Activated naive CD8-positive, alpha-beta T cell (primary cell): ENCODE measurements around the gene RBM23.
"Not testable (repeated sequence)": the region's sequence is repeated elsewhere in the genome, so short reads cannot be mapped to it uniquely, and the experiment has no call there.

Experiments
- H3K27ac Mint-ChIP-seq: one replicate; pipeline ENCODE4 v1.8.0; 2021; ENCODE audit warnings: mixed read lengths
- H3K27me3 Mint-ChIP-seq: one replicate; pipeline ENCODE4 v1.8.0; 2021; ENCODE audit warnings: mixed read lengths
- H3K36me3 Mint-ChIP-seq: one replicate; pipeline ENCODE4 v1.8.0; 2021; ENCODE audit warnings: mixed read lengths
- H3K4me1 Mint-ChIP-seq: one replicate; pipeline ENCODE4 v1.8.0; 2021; ENCODE audit warnings: low read depth, mixed read lengths
- H3K4me3 Mint-ChIP-seq: one replicate; pipeline ENCODE4 v1.8.0; 2021; ENCODE audit warnings: mild to moderate bottlenecking, mixed read lengths
- H3K9me3 Mint-ChIP-seq: one replicate; pipeline ENCODE4 v1.8.0; 2021; ENCODE audit warnings: low read depth, mixed read lengths

The RBM23 gene

DNA sequence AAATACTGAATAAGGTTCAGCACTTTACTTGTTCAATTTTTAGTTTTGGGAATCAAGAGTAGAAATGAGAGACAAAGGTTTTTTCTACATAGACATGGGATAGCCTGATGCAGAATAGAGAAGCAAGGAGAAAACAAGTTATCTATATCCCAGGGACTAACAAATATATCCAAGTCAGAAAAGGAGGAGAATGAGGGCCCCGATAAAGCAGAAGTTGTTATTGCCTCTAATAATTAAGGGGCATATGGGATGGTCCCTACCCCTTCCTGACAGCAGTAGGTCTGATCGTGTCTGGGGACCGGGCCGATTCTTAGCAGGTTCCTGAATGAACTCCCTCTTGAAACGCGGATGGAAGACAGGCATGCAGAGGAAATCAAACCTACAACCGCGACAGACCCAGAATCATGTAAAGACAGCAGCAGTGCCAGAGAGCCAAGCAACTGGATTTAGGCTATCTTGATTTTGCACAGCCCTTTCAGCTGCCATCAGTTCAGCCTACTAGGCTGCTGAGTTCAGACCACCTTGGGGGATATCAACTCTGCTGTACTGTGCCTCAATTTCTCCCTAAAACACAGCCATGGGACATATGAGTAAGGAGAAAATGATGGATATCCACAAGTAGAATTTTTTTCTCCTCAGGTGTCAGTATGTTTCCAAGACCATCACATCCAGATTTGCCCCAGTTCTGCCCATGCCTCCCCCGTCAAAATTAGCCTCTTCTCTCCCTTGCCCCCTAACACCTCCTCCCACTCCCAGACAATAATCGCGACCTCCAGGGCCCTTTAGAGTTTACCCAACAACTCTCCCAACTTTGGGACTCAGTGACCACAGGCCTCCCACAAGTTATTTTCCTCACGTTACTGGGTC, 9.5 kb upstream of the RBM23 start:
- H3K36me3 Mint-ChIP-seq, result peaks cover 18% of the 10 kb centered on the region
- H3K27me3 Mint-ChIP-seq, result no peaks in the 10 kb centered on the region
- H3K4me1 Mint-ChIP-seq, result peaks cover 32% of the 10 kb centered on the region
- H3K9me3 Mint-ChIP-seq, result no peaks in the 10 kb centered on the region
- H3K4me3 Mint-ChIP-seq, result no peak overlapping the region
- no peak overlapping the region for H3K27ac Mint-ChIP-seq

DNA sequence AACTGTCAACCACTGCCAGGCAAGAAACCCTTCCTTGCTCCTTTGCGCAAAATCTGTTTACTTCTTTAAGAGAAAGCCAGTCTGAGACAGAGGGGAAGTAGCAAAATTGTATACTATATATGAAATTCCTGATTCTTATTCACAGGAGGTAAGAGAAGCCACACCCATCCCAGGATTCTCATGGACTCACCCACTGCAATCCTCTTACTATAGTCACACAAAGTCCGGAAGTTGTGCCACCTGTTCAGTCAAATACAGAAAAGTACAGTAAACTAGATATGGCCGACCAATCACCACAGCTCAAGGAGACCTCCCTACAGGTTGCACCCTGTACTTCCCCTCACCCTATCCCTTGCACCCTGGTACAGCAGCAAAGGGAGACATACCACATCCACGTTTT, 7.4 kb upstream of the RBM23 start:
- Mint-ChIP-seq H3K9me3 (no peaks in the 10 kb centered on the region), H3K27me3 (no peaks in the 10 kb centered on the region), H3K27ac (no peak overlapping the region), H3K4me3 (peak overlapping the region; percentile 36), H3K4me1 (peaks cover 25% of the 10 kb centered on the region), H3K36me3 (peaks cover 26% of the 10 kb centered on the region)

DNA sequence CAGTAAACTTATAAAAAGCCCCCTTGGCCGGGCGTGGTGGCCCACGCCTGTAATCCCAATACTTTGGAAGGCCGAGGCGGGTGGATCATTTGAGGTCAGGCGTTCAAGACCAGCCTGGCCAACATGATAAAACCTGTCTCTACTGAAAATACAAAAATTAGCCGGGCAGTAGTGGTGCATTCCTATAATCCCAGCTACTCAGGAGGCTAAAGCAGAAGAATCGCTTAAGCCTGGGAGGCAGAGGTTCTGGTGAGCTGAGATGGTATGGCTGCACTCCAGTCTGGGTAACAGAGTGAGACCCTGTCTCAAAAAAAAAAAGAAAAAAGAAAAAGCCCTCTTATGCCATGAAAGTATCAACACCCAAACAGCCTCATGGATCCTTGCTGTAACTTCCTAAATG, 6.6 kb upstream of the RBM23 start:
- Mint-ChIP-seq H3K27ac (no peak overlapping the region), H3K27me3 (no peaks in the 10 kb centered on the region), H3K4me3 (no peak overlapping the region), H3K36me3 (peaks cover 30% of the 10 kb centered on the region), H3K9me3 (no peaks in the 10 kb centered on the region), H3K4me1 (peaks cover 26% of the 10 kb centered on the region)

DNA sequence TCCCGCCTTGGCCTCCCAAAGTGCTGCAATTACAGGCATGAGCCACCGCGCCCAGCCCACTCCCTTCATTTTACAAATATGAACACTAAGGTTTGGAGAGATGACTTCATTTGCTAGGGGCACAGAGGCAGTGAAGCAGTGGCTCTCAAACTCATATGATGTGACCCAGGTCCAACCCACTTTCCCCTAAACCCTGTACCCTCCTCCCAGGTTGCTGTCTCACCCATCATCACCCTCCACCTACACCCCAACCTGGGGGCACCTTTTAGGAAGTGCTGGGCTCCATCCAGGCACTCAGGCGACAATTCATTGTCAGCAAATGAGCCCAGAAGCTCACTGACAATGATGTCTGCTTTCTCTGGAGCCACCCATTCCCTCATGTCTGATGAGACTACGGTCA, 4.8 kb upstream of the RBM23 start:
- no peaks in the 10 kb centered on the region for H3K27me3 Mint-ChIP-seq
- peaks cover 42% of the 10 kb centered on the region for H3K4me1 Mint-ChIP-seq
- no peak overlapping the region for H3K4me3 Mint-ChIP-seq
- peaks cover 34% of the 10 kb centered on the region for H3K36me3 Mint-ChIP-seq
- no peaks in the 10 kb centered on the region for H3K9me3 Mint-ChIP-seq
- no peak overlapping the region for H3K27ac Mint-ChIP-seq

DNA sequence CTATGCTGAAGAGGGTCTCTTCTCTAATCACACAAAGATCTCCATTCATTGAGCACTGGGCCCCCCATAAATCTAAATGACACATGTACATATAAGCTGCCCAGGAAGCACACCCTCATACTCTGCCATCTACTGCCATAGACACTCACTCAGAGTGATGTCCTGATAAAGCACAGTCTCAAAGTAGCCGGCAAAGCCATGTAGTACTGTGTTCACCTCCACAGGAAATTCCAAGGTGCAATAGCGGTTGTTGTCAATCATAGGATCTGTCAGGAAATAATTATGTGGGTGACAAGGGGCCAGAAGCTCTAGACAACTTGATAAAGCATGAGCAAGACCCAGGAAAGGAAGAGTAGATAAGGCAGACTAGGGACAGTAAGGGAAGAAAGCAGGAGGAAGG, 3.3 kb upstream of the RBM23 start:
- Mint-ChIP-seq H3K27ac (peak overlapping the region; percentile 46), H3K9me3 (no peaks in the 10 kb centered on the region), H3K4me1 (peaks cover 42% of the 10 kb centered on the region), H3K36me3 (peaks cover 37% of the 10 kb centered on the region), H3K4me3 (no peak overlapping the region), H3K27me3 (no peaks in the 10 kb centered on the region)

DNA sequence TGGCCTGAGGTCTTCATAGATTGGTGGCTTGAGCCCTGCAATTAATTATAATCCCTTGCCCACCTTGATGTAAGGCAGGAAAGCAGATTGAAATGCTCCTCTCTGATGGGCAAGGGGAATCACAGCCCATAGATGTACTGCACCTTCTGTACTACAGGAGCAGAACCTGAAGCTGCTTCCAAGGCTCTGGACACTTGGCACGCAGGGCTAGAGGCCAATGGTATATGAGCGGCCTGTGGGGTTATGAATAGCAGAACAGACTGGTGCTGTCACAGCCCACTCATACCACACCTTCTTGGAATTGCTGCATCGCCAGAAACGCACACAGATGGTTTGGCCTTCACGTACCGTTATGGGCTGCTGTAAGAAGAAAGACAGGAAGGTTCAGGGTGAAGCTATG, 1.7 kb upstream of the RBM23 start:
- H3K27ac Mint-ChIP-seq, result peak overlapping the region; percentile 35
- no peaks in the 10 kb centered on the region for H3K27me3 Mint-ChIP-seq
- peaks cover 29% of the 10 kb centered on the region for H3K36me3 Mint-ChIP-seq
- H3K4me3 Mint-ChIP-seq, result no peak overlapping the region
- peaks cover 46% of the 10 kb centered on the region for H3K4me1 Mint-ChIP-seq
- no peaks in the 10 kb centered on the region for H3K9me3 Mint-ChIP-seq

DNA sequence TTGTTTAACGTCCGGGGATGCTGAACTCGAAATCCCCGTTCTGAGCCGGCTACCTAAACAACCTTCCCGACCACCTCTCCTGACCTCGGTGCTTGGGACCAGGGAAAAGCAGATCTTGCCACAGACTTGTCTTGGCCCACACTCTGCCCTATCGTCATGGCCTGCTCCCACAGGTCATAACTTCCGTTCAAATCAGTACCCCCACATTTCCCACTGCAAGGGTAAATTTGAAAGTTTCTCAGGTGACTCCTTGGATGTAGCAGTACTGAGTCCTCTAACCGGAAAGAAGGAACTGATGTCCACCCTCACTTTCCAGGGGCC, 612 bp upstream of the RBM23 start:
- H3K4me3 Mint-ChIP-seq, result peak overlapping the region; percentile 98
- peaks cover 49% of the 10 kb centered on the region for H3K4me1 Mint-ChIP-seq
- H3K9me3 Mint-ChIP-seq, result no peaks in the 10 kb centered on the region
- H3K27ac Mint-ChIP-seq, result peak overlapping the region; percentile 100
- H3K36me3 Mint-ChIP-seq, result peaks cover 27% of the 10 kb centered on the region
- H3K27me3 Mint-ChIP-seq, result no peaks in the 10 kb centered on the region

DNA sequence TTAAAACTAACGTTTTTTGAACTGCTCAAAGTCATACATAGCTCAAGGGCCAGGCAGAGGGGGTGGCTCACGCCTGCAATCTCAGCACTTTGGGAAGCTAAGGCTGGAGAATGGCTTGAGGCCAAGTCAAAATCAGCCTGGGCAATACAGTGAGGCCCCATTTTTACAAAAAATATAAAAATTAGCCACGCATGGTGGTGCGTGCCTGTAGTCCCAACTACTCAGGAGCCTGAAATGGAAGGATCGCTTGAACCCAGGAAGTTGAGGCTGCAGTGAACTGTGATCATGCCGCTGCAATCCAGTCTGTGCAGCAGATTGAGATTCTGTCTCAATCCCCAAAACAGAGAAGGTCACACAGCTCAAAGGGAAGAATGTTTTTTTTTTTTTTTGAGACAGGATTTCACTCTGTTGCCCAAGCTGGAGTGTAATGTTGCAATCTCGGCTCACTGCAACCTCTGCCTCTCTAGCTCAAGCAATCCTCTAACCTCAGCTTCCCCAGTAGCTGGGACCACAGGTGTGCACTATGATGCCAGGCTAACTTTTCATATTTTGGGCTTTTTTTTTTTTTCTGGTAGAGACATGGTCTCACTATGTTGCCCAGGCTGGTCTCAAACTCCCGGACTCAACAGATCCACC, 2.9 kb downstream of the RBM23 start:
- H3K4me3 Mint-ChIP-seq, result peak overlapping the region; percentile 35
- no peaks in the 10 kb centered on the region for H3K27me3 Mint-ChIP-seq
- peaks cover 62% of the 10 kb centered on the region for H3K4me1 Mint-ChIP-seq
- peak overlapping the region; percentile 34 for H3K27ac Mint-ChIP-seq
- peaks cover 12% of the 10 kb centered on the region for H3K36me3 Mint-ChIP-seq
- no peaks in the 10 kb centered on the region for H3K9me3 Mint-ChIP-seq

DNA sequence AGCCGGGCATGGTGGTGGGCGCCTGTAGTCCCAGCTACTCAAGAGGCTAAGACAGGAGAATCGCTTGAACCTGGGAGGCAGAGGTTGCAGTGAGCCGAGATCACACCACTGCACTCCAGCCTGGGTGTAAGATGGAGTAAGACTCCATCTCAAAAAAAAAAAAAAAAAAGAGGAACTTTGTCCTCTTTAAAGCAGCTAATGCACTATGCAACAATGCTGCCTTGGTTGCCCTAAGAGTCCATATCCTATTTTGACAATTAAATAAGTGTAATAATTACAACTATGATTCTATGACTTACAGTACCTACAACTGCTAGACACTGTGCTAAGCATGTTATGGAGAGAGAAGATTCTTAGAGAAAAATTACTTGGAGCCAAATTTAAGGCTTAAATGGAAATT, 4.1 kb downstream of the RBM23 start:
- Mint-ChIP-seq H3K4me1 (peaks cover 59% of the 10 kb centered on the region), H3K27ac (peak overlapping the region; percentile 54)
- not testable (repeated sequence) for H3K27me3 Mint-ChIP-seq, H3K4me3 Mint-ChIP-seq, H3K36me3 Mint-ChIP-seq, H3K9me3 Mint-ChIP-seq

DNA sequence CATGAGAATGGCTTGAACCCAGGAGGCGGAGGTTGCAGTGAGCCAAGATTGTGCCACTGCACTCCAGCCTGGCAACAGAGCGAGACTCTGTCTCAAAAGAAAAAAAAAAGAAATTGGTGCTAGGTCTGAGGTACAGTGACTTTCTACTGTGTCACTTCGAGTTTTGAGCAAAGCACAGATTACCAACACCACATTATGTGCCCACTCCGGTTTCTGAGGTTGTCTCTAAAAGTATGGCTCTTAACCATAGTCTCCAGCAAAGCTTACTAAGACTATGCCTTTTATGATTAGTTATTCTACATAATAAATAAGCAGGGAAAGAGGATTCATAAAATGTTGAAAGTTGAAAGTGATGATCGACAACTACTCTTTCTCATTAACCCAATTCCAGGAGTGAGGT, 8.0 kb downstream of the RBM23 start:
- peaks cover 32% of the 10 kb centered on the region for H3K4me1 Mint-ChIP-seq
- H3K36me3 Mint-ChIP-seq, result peaks cover 12% of the 10 kb centered on the region
- H3K27ac Mint-ChIP-seq, result peak overlapping the region; percentile 1
- H3K9me3 Mint-ChIP-seq, result no peaks in the 10 kb centered on the region
- no peak overlapping the region for H3K4me3 Mint-ChIP-seq
- H3K27me3 Mint-ChIP-seq, result no peaks in the 10 kb centered on the region

DNA sequence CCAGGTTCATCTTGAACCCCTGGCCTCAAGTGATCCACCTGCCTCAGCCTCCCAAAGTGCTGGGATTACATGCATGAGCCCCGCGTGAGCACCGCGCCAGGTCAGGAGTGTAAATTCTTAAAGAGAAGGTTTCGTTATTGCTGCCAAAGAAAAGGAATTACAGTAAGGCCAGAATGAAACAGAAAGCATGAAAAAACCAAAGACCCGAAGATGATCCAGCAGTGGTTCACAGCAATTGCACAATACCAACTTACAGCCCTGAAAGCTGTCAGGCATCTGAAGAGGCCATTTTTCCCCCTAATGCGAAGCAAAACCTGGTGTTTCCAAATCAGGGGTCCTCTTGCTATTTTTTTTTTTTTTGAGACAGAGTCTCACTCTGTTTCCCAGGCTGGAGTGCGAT, 10.3 kb downstream of the RBM23 start:
- Mint-ChIP-seq H3K27ac (no peak overlapping the region), H3K9me3 (no peaks in the 10 kb centered on the region), H3K36me3 (peaks cover 19% of the 10 kb centered on the region), H3K4me1 (peaks cover 24% of the 10 kb centered on the region), H3K27me3 (no peaks in the 10 kb centered on the region), H3K4me3 (no peak overlapping the region)

DNA sequence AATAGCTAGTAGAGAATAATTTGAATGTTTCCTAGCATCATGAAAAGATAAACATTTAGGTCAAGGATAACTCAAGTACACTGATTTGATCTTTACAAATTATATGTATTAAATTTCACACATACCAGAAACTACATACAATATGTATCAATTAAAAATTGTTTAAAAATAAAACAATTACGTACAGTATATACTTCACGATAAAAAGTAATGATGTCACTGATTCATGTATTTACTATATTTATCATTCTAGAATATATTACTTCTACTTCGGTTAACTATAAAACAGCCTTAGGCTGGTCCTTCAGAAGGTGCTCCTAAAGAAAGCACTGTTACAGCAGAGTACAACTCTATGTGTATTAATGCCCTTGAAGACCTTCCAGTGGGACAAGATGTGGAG, 11.5 kb downstream of the RBM23 start:
- Mint-ChIP-seq H3K36me3 (peaks cover 19% of the 10 kb centered on the region), H3K9me3 (no peaks in the 10 kb centered on the region), H3K27me3 (no peaks in the 10 kb centered on the region), H3K4me3 (no peak overlapping the region), H3K27ac (no peak overlapping the region), H3K4me1 (peaks cover 21% of the 10 kb centered on the region)

DNA sequence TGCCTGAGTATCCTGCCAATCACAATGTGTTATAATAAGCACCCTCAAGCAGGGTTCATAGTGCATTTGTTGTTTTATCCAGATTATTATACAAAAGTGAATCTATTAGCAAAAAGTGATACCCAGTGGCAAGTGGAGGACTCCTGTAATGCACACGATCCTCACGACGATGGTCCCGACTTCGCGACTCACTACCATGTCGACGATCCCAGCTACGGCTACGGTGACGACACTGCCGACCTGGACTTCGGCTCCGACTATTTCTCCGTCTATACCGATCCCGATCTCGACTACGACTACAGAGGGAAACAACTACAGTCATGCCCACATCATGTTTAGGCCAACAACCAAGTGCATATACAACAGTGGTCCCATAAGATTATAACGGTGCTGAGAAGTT, 12.9 kb downstream of the RBM23 start:
- Mint-ChIP-seq H3K27me3 (no peaks in the 10 kb centered on the region), H3K27ac (no peak overlapping the region), H3K4me3 (no peak overlapping the region), H3K4me1 (peaks cover 9% of the 10 kb centered on the region), H3K9me3 (no peaks in the 10 kb centered on the region), H3K36me3 (peaks cover 17% of the 10 kb centered on the region)

DNA sequence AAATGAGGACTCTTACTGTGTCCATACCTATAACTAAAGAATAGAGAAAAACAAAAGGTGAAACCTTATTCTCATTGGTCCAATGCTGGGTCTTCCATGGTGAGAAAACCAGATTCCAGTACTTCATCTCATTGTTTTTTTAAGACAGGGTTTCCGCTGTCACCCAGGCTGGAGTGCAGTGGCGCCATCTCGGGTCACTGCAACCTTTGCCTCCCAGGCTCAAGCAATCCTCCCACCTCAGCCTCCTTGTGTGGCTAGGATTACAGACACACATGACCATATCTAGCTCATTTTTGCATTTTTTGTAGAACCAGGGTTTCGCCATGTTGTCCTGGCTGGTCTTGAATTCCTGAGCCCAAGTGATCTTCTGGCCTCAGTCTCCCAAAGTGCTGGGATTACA, 13.3 kb downstream of the RBM23 start:
- no peak overlapping the region for H3K27ac Mint-ChIP-seq
- H3K4me3 Mint-ChIP-seq, result no peak overlapping the region
- H3K27me3 Mint-ChIP-seq, result no peaks in the 10 kb centered on the region
- H3K9me3 Mint-ChIP-seq, result no peaks in the 10 kb centered on the region
- peaks cover 17% of the 10 kb centered on the region for H3K36me3 Mint-ChIP-seq
- peaks cover 6% of the 10 kb centered on the region for H3K4me1 Mint-ChIP-seq

DNA sequence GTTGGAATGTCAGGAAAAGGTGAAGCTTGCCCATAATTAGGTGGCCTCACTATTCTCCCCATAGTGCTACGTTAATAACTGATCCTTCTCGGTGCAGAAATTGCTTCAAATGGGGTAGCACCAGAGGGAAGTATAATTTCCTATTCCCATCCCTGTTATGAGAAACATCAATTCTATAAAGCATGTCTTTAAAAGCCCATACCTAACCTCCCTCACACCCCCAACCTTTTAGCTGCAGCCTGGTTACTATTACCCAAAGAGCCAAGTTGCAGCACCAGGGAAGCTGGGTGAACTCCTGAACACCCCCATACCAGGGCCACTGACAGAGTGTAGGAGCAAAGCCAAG, 15.2 kb downstream of the RBM23 start:
- Mint-ChIP-seq H3K36me3 (peaks cover 14% of the 10 kb centered on the region), H3K4me1 (peaks cover 4% of the 10 kb centered on the region), H3K4me3 (no peak overlapping the region), H3K27me3 (no peaks in the 10 kb centered on the region), H3K9me3 (no peaks in the 10 kb centered on the region), H3K27ac (no peak overlapping the region)

DNA sequence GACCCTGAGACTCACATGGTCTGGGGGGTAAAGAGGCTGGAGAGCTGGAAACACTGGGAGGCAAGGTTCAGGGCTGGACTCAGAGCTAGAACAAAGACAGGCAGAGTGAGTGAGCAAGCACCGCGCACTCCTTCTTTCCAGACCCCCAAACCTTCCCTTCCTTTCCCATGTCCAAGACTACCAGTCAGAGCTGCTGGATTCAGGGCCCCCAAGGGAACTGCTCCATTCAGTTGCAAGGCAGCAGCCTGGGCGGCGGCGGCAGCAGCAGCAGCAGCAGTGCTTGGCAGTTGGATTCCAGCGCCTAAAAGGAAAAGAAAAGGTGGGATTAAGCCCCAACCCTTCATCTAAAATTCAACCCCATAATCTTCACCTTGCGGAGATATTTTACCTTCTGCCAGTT, 17.1 kb downstream of the RBM23 start:
- Mint-ChIP-seq H3K27ac (no peak overlapping the region), H3K4me3 (no peak overlapping the region), H3K4me1 (peaks cover 12% of the 10 kb centered on the region), H3K9me3 (no peaks in the 10 kb centered on the region), H3K27me3 (no peaks in the 10 kb centered on the region), H3K36me3 (peaks cover 14% of the 10 kb centered on the region)
